Activated T-cell treated with anti-CD3 and anti-CD28 coated beads, Interleukin-2, amount 50 U/mL, for 1 hour (primary cell): ENCODE results near the gene SCNN1A.

ENCODE experiments used
- DNase-seq: peaks from one replicate; pipeline ENCODE4 v3.0.0-alpha.2; 2020

Gene SCNN1A

GRCh38 chr12:6375269-6376078 lies at the start of gene SCNN1A:
Gene SCNN1A, minus strand, starts transcription at chr12:6375563. Its CDS starts 780 bp downstream, at chr12:6374783.
- DNase-seq: no peak

- no peak for DNase-seq
These were observed 49.5 kb upstream of the SCNN1A start for GRCh38 chr12:6424866-6425265.

GRCh38 chr12:6424008-6424347 lies 48.6 kb upstream of the SCNN1A start:
- DNase-seq: no peak

- peak; percentile 73 for DNase-seq
These were observed 48.1 kb upstream of the SCNN1A start for GRCh38 chr12:6423267-6424007.

GRCh38 chr12:6420364-6420763 lies 45.0 kb upstream of the SCNN1A start:
- no peak for DNase-seq

- DNase-seq: no peak
These were observed 43.4 kb upstream of the SCNN1A start for GRCh38 chr12:6418796-6419195.

GRCh38 chr12:6416596-6416995 lies 41.2 kb upstream of the SCNN1A start:
- no peak for DNase-seq

- DNase-seq: no peak
These were observed 32.0 kb upstream of the SCNN1A start for GRCh38 chr12:6407236-6407954.

- no peak for DNase-seq
These were observed 30.6 kb upstream of the SCNN1A start for GRCh38 chr12:6405963-6406362.

- DNase-seq: no peak
These were observed 29.0 kb upstream of the SCNN1A start for GRCh38 chr12:6404390-6404789.

- DNase-seq: no peak
These were observed 24.7 kb upstream of the SCNN1A start for GRCh38 chr12:6399884-6400644.

GRCh38 chr12:6396031-6396430 lies 20.7 kb upstream of the SCNN1A start:
- no peak for DNase-seq

- no peak for DNase-seq
These were observed 19.0 kb upstream of the SCNN1A start for GRCh38 chr12:6394398-6394797.

GRCh38 chr12:6393109-6393508 lies 17.7 kb upstream of the SCNN1A start:
- no peak for DNase-seq

GRCh38 chr12:6392504-6392903 lies 17.1 kb upstream of the SCNN1A start:
- DNase-seq: no peak

GRCh38 chr12:6391013-6391412 lies 15.7 kb upstream of the SCNN1A start:
- DNase-seq: no peak

- no peak for DNase-seq
These were observed 14.9 kb upstream of the SCNN1A start for GRCh38 chr12:6390084-6390799.

- no peak for DNase-seq
These were observed 12.2 kb upstream of the SCNN1A start for GRCh38 chr12:6387541-6387940.

GRCh38 chr12:6386491-6386890 lies 11.1 kb upstream of the SCNN1A start:
- no peak for DNase-seq

GRCh38 chr12:6386038-6386437 lies 10.7 kb upstream of the SCNN1A start:
- no peak for DNase-seq

GRCh38 chr12:6384499-6385436 lies 9.4 kb upstream of the SCNN1A start:
- no peak for DNase-seq
